Measurements from ENCODE around the gene TEP1.

DNA sequence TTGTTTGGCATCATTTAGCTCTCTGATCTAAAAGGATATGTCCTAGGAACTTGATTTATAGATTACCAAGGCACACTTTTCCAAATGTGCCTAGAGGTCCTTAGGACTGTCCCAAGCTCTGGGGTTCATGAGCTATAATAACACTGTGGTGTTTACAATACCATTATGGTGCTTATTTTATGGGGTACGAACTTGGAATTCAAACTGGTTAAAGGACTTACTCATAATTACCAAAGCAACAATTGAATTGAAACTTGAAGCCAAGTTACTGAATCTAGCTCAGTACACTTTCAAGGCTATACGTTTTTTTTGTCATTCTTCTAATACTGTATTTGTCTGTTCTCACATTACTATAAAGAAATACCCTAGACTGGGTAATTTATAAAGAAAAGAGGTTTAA lies 9.6 kb upstream of the TEP1 start:
- no peak for TF ChIP-seq TAF1 (IDR thresholded peaks at IDR 0.05; ENCODE audit: low read depth, low read length)
- TF ChIP-seq POLR2A (IDR thresholded peaks at IDR 0.05; ENCODE audit: low read depth, low read length), result no peak
- no peak for TF ChIP-seq POLR2AphosphoS5 (IDR thresholded peaks at IDR 0.05; ENCODE audit: low read depth, low read length)
